Upper lobe of left lung (tissue), 4 donors: ENCODE measurements around the gene RUNDC1.

ENCODE experiments used
- CTCF ChIP-seq, 6 experiments: fragments of 450-650 bp in 4 of 6; fragments of 200-600 bp in 2 of 6; sonication (generic) in 2 of 6; IDR thresholded peaks; one replicate each; pipeline ENCODE4 v1.5.1; 2016 to 2019; ENCODE audit warnings: antibody characterized with exemption in 6 of 6
- EP300 ChIP-seq, 4 donors: sonication (generic); formaldehyde crosslinking; IDR thresholded peaks; one replicate each; pipeline ENCODE4 v1.5.1; 2017; ENCODE audit warnings: antibody characterized with exemption in 4 of 4, control low read depth in 2 of 4
- POLR2AphosphoS5 ChIP-seq, 2 donors: sonication (generic); formaldehyde crosslinking; IDR thresholded peaks; one replicate each; pipeline ENCODE4 v1.5.1; 2017; ENCODE audit warnings: antibody characterized with exemption in 2 of 2

DNA sequence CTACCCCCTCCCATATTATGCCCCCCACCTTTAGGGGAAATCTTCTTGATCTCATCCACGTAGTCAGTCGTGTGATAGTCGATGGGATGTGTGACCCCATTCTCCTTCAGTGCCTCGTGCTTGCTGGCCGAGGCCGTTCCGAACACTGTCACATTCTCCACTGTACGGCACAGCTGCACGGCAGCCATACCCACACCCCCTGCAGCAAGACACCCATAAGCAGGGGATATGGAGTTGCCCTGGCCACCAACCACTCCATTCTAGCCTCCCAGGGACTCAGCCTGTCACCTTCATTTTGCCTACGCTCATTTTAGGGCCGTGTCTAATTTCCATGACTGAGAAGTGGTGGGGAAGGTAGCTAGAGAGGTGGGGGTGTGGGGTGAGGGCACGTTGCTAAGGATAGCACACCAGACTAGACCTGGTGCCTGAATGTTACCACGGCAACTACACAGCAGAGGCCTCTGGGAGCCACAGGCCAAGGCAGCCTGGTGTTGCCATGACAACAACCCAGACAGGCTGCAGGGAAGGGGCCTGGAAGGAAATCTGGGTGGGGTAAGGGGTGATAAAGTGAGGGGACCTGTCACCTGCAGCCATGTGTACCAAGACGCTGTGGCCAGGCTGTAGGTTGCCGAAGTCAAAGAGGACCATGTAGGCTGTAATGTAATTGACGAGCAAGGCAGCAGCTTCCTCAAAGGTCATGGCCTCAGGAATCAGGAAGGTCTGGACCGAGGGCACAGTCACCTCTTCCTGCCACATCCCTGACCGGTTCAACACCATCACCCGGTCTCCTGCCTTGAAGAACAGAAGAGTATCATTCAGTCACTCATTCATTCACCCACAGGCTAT lies 37.9 kb downstream of the RUNDC1 start:
- TF ChIP-seq CTCF (IDR thresholded peaks at IDR 0.05) (no peak), POLR2AphosphoS5 (IDR thresholded peaks at IDR 0.05) (peak in 1 of 2 donors; percentile 17), EP300 (IDR thresholded peaks at IDR 0.05) (no peak)
